Kidney (tissue), 14 donors: ENCODE results near the gene PNLIPRP3. TPM values are rescaled to one million over a fixed set of nuclear protein-coding genes. Genes with fewer than 3 reads are reported as not detected.

Source experiments
- DNase-seq, 5 donors: peaks; one replicate each; pipeline ENCODE4 v3.0.0-alpha.2; 2013 to 2020
- FAIRE-seq: peaks from 2 replicates; lab custom pipeline; 2012; peaks lifted over from hg19 to GRCh38; lab: Jason Lieb, UNC
- H3K27ac ChIP-seq, 2 donors: one replicate each; pipeline ENCODE4 v1.7.0; 2013; ENCODE audit warnings: low read depth in 2 of 2, low read length in 2 of 2, inconsistent platforms in 1 of 2
- H3K27me3 ChIP-seq: one replicate; pipeline ENCODE4 v1.7.1; 2013; ENCODE audit warnings: low read length, inconsistent platforms; ENCODE audit not compliant: control insufficient read depth, insufficient read depth
- H3K36me3 ChIP-seq, 3 donors: one replicate each; pipeline versions ENCODE4 v1.7.0 to v1.7.1; 2013; ENCODE audit warnings: low read length in 3 of 3, control low read depth in 1 of 3, inconsistent platforms in 1 of 3; ENCODE audit not compliant: insufficient read depth in 3 of 3, control insufficient read depth in 2 of 3
- H3K4me1 ChIP-seq, 3 donors: one replicate each; pipeline versions ENCODE4 v1.7.0 to v1.7.1; 2013; ENCODE audit warnings: low read length in 3 of 3, inconsistent platforms in 1 of 3, low read depth in 1 of 3; ENCODE audit not compliant: control insufficient read depth in 2 of 3, insufficient read depth in 2 of 3
- H3K4me3 ChIP-seq, 3 donors: one replicate each; pipeline versions ENCODE4 v1.7.0 to v1.8.1; 2013; ENCODE audit warnings: low read length in 3 of 3, control low read depth in 1 of 3, inconsistent platforms in 1 of 3
- H3K9ac ChIP-seq, 3 donors: one replicate each; pipeline versions ENCODE4 v1.7.0 to v1.7.1; 2013; ENCODE audit warnings: low read length in 3 of 3, control low read depth in 1 of 3, inconsistent platforms in 1 of 3
- H3K9me3 ChIP-seq, 3 donors: one replicate each; pipeline versions ENCODE4 v1.7.0 to v1.7.1; 2013; ENCODE audit warnings: low read length in 3 of 3, control low read depth in 1 of 3, inconsistent platforms in 1 of 3; ENCODE audit not compliant: control insufficient read depth in 2 of 3, insufficient read depth in 1 of 3
- CTCF ChIP-seq: IDR thresholded peaks from 3 replicates; pipeline ENCODE4 v1.5.1; 2012; ENCODE audit warnings: mild to moderate bottlenecking, moderate library complexity, borderline replicate concordance; ENCODE audit not compliant: insufficient read depth; ENCODE audit errors: extremely low read depth
- intact Hi-C: fragments of 100-400 bp; cut with DNase I; formaldehyde crosslinking; loops from one replicate; pipeline ENCODE4 v1.11.1; 2022
- polyA plus RNA-seq: library from polyadenylated mRNA; stranded (reverse); fragments of 350-450 nt; fragmentation: Illumina TruSeq; extraction: RNeasy Lipid Tissue Mini Kit (QIAGEN cat#74804); gene quantifications from one replicate; pipeline ENCODE4 v1.2.3, GENCODE V29; 2014; ENCODE audit warnings: low read depth, low replicate concordance; ENCODE audit not compliant: insufficient read depth
- total RNA-seq: library from RNA; stranded (reverse); fragmentation: NEBNext Ultra II Directional; extraction: Animal tissue kit (Norgen Biotek cat#: 25700); gene quantifications from one replicate; pipeline ENCODE4 v1.2.1, GENCODE V29; 2021
- donor health status: control.
- donor health status: control.
- donor health status: control.
- donor health status: control.
- donor health status: control.
- donor health status: DM: yes; HTN: yes; CAD: no.
- donor health status: Normal renal cell carcinoma (clear cell type).

PNLIPRP3 gene
- total and polyA plus RNA-seq, 2 donors from 2014 or later = not detected

- no peaks in the 10 kb centered on the region for H3K36me3 ChIP-seq
- TF ChIP-seq CTCF = no peak
- no peaks in the 10 kb centered on the region for H3K27me3 ChIP-seq
- H3K27ac ChIP-seq = no peak overlapping the region
- FAIRE-seq (no peak), DNase-seq (no peak)
- no peak overlapping the region for H3K9ac ChIP-seq
- H3K4me1 ChIP-seq = no peaks in the 10 kb centered on the region
- intact Hi-C loops = no loop called here
- H3K4me3 ChIP-seq = no peak overlapping the region
- no peaks in the 10 kb centered on the region for H3K9me3 ChIP-seq
Observed at GRCh38 chr10:116417821-116418220, 9.8 kb upstream of the PNLIPRP3 start.

- no peak for FAIRE-seq
- Histone ChIP-seq H3K9me3 (no peaks in the 10 kb centered on the region), H3K36me3 (no peaks in the 10 kb centered on the region), H3K4me3 (no peak overlapping the region), H3K9ac (no peak overlapping the region), H3K4me1 (no peaks in the 10 kb centered on the region), H3K27me3 (no peaks in the 10 kb centered on the region), H3K27ac (no peak overlapping the region)
- no peak for TF ChIP-seq CTCF
- intact Hi-C loops = no loop called here
- no peak for DNase-seq
Observed at GRCh38 chr10:116418389-116418788, 9.3 kb upstream of the PNLIPRP3 start.

- Histone ChIP-seq H3K9me3 (no peaks in the 10 kb centered on the region), H3K4me3 (no peak overlapping the region), H3K36me3 (no peaks in the 10 kb centered on the region), H3K9ac (no peak overlapping the region), H3K27me3 (no peaks in the 10 kb centered on the region), H3K27ac (no peak overlapping the region), H3K4me1 (no peaks in the 10 kb centered on the region)
- intact Hi-C loops = no loop called here
- FAIRE-seq (no peak), DNase-seq (no peak)
- no peak for TF ChIP-seq CTCF
Observed at GRCh38 chr10:116421815-116422214, 5.8 kb upstream of the PNLIPRP3 start.

- DNase-seq (no peak), FAIRE-seq (no peak)
- Histone ChIP-seq H3K4me3 (no peak overlapping the region), H3K36me3 (no peaks in the 10 kb centered on the region), H3K9ac (no peak overlapping the region), H3K9me3 (peaks cover 0 to 3% (median 0%) of the 10 kb centered on the region in 3 donors), H3K4me1 (no peaks in the 10 kb centered on the region), H3K27ac (no peak overlapping the region), H3K27me3 (no peaks in the 10 kb centered on the region)
- intact Hi-C loops = no loop called here
- no peak for TF ChIP-seq CTCF
Observed at GRCh38 chr10:116429288-116429977, 1.8 kb downstream of the PNLIPRP3 start.
